MCF 10A (cell line): ENCODE data around the gene RALB. TPM values are rescaled to one million over a fixed set of nuclear protein-coding genes. Genes with fewer than 3 reads are reported as not detected.

Source experiments
- BruUV-seq: library from RNA; stranded (reverse); fragments of 400-500 nt; replicated peaks from 2 replicates; lab custom pipeline; 2021; lab: Mats Ljungman, UMichigan
- CTCF ChIA-PET: fragments of 300-600 bp; sonication (Branson Sonifier 250); formaldehyde crosslinking; extraction: SDS; loops from one replicate; lab custom pipeline; 2021; ENCODE audit warnings: antibody characterized with exemption, inconsistent platforms; lab: Yijun Ruan, JAX
- POLR2A ChIA-PET: fragments of 300-600, 350-650 bp; sonication (Branson Sonifier 250); formaldehyde crosslinking; extraction: SDS; loops from one replicate; lab custom pipeline; 2020; ENCODE audit warnings: antibody characterized with exemption, inconsistent platforms; lab: Yijun Ruan, JAX
- DNase-seq: peaks from one replicate; pipeline ENCODE4 v3.0.0-alpha.2; 2018; ENCODE audit not compliant: unreplicated experiment
- H3K27ac Mint-ChIP-seq: one replicate; pipeline ENCODE4 v1.8.0; 2022; ENCODE audit warnings: mild to moderate bottlenecking, low read depth, mixed read lengths; ENCODE audit not compliant: unreplicated experiment
- H3K27me3 Mint-ChIP-seq: one replicate; pipeline ENCODE4 v1.8.0; 2022; ENCODE audit warnings: mixed read lengths; ENCODE audit not compliant: insufficient read depth, unreplicated experiment
- H3K36me3 Mint-ChIP-seq: one replicate; pipeline ENCODE4 v1.8.0; 2022; ENCODE audit warnings: mild to moderate bottlenecking, moderate library complexity, mixed read lengths; ENCODE audit not compliant: insufficient read depth, unreplicated experiment
- H3K4me1 Mint-ChIP-seq: one replicate; pipeline ENCODE4 v1.8.0; 2022; ENCODE audit warnings: mixed read lengths; ENCODE audit not compliant: insufficient read depth, unreplicated experiment
- H3K4me3 Mint-ChIP-seq: one replicate; pipeline ENCODE4 v1.8.0; 2022; ENCODE audit warnings: mild to moderate bottlenecking, moderate library complexity, mixed read lengths; ENCODE audit not compliant: unreplicated experiment
- H3K9me3 Mint-ChIP-seq: one replicate; pipeline ENCODE4 v1.8.0; 2022; ENCODE audit warnings: mixed read lengths; ENCODE audit not compliant: unreplicated experiment
- intact Hi-C: fragments of 100-400 bp; cut with micrococcal nuclease; formaldehyde crosslinking; loops from 2 replicates; pipeline ENCODE4 v1.14.1; 2022
- total RNA-seq: library from RNA; stranded (reverse); gene quantifications from 2 replicates; pipeline ENCODE4 v1.2.3, GENCODE V29; 2022
- TF ChIP-seq, protein P1 (sequence below): fragments of 200-600 bp; IDR thresholded peaks from one replicate; pipeline ENCODE4 v1.8.0; 2022; ENCODE audit warnings: antibody characterized with exemption, mild to moderate bottlenecking; ENCODE audit not compliant: unreplicated experiment

Gene RALB
- total RNA-seq, 1 experiment from 2014 or later: 37.4 TPM

DNA sequence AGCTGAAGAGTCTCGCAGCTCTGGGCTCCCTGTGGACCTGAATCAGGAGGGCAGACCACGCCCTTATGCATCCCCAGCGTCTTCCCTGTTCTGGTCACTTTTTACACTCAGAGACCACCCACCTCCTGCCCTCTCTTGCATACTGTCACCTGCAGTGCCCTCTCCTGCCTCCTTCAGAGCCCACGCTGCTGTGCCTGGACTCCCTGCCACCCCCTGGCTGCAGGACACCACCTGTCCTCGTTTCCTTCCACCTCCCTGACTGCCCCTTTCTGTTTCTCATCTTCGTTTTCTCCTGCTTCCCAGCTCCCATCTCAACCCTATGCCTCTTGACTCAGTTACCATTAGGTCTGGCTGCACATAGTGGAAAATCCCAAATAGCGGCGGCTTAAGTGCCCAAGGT lies 84.1 kb downstream of the RALB start:
- peaks cover 11% of the 10 kb centered on the region for H3K4me1 Mint-ChIP-seq
- peaks cover 27% of the 10 kb centered on the region for H3K27me3 Mint-ChIP-seq
- no TSS peak for BruUV-seq
- no peak for DNase-seq
- intact Hi-C loops: no loop called here
- H3K36me3 Mint-ChIP-seq: no peaks in the 10 kb centered on the region
- no peaks in the 10 kb centered on the region for H3K9me3 Mint-ChIP-seq
- no peak overlapping the region for H3K4me3 Mint-ChIP-seq
- POLR2A ChIA-PET: no interaction called here
- TF ChIP-seq, protein P1, sequence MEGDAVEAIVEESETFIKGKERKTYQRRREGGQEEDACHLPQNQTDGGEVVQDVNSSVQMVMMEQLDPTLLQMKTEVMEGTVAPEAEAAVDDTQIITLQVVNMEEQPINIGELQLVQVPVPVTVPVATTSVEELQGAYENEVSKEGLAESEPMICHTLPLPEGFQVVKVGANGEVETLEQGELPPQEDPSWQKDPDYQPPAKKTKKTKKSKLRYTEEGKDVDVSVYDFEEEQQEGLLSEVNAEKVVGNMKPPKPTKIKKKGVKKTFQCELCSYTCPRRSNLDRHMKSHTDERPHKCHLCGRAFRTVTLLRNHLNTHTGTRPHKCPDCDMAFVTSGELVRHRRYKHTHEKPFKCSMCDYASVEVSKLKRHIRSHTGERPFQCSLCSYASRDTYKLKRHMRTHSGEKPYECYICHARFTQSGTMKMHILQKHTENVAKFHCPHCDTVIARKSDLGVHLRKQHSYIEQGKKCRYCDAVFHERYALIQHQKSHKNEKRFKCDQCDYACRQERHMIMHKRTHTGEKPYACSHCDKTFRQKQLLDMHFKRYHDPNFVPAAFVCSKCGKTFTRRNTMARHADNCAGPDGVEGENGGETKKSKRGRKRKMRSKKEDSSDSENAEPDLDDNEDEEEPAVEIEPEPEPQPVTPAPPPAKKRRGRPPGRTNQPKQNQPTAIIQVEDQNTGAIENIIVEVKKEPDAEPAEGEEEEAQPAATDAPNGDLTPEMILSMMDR: no peak
- CTCF ChIA-PET: interaction anchor here (0.6 to 1.4 kb wide), 8 partner anchors 10 to 958 kb away, joined by 3 to 7 read pairs (median 4); no protein-coding TSS in a partner anchor
- H3K27ac Mint-ChIP-seq: no peak overlapping the region

GRCh38 chr2:120338015-120338414 lies 85.4 kb downstream of the RALB start:
- no TSS peak for BruUV-seq
- no peaks in the 10 kb centered on the region for H3K36me3 Mint-ChIP-seq
- POLR2A ChIA-PET: interaction anchor here (0.6 to 1.0 kb wide), 3 partner anchors 15 to 50 kb away, joined by 3 to 5 read pairs (median 4); no protein-coding TSS in a partner anchor
- TF ChIP-seq, protein P1: no peak
- peak; percentile 37 for DNase-seq
- peak overlapping the region; percentile 14 for H3K27ac Mint-ChIP-seq
- H3K4me1 Mint-ChIP-seq: peaks cover 11% of the 10 kb centered on the region
- intact Hi-C loops: no loop called here
- CTCF ChIA-PET: interaction anchor here (0.8 kb wide), 1 partner anchor 17 kb away, joined by 3 read pairs; no protein-coding TSS in a partner anchor
- H3K27me3 Mint-ChIP-seq: peaks cover 26% of the 10 kb centered on the region
- H3K9me3 Mint-ChIP-seq: no peaks in the 10 kb centered on the region
- H3K4me3 Mint-ChIP-seq: no peak overlapping the region

DNA sequence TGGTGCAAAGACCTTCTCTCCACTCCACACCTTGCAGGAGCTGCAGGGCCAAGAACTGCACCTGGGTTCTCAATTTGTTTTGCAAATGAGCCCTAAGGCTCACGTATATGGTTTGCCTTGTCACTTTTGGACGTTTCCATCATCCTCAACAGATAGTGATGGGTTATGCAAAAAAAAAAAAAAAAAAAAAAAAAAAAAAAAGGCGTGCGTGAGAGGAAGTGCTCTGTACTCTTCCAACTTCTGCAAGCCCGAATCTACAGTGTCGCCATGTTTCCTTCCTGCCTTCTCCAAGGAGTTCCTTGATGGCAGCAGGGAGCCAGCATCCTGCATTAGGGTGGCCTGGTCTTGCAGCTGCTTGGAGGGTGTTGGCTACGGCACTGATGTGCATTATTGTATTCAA lies 89.3 kb downstream of the RALB start:
- Mint-ChIP-seq H3K4me1 (peaks cover 15% of the 10 kb centered on the region), H3K36me3 (no peaks in the 10 kb centered on the region), H3K27me3 (peaks cover 7% of the 10 kb centered on the region), H3K9me3 (no peaks in the 10 kb centered on the region), H3K27ac (no peak overlapping the region), H3K4me3 (no peak overlapping the region)
- ChIA-PET POLR2A (no interaction called here), CTCF (interaction anchor here (0.5 to 3.1 kb wide), 4 partner anchors 10 to 338 kb away, joined by 4 to 14 read pairs (median 6); no protein-coding TSS in a partner anchor)
- intact Hi-C loops: no loop called here
- TF ChIP-seq, protein P1: no peak
- DNase-seq: no peak
- no TSS peak for BruUV-seq

- intact Hi-C loops: no loop called here
- POLR2A ChIA-PET: interaction anchor here (0.9 kb wide), 1 partner anchor 162 kb away, joined by 3 read pairs; no protein-coding TSS in a partner anchor
- no peaks in the 10 kb centered on the region for H3K36me3 Mint-ChIP-seq
- H3K4me1 Mint-ChIP-seq: peaks cover 17% of the 10 kb centered on the region
- peaks cover 12% of the 10 kb centered on the region for H3K27me3 Mint-ChIP-seq
- no TSS peak for BruUV-seq
- H3K4me3 Mint-ChIP-seq: no peak overlapping the region
- no peak for DNase-seq
- no peak overlapping the region for H3K27ac Mint-ChIP-seq
- TF ChIP-seq, protein P1: no peak
- CTCF ChIA-PET: interaction anchor here (0.5 to 3.1 kb wide), 9 partner anchors 8 to 338 kb away, joined by 3 to 14 read pairs (median 4); no protein-coding TSS in a partner anchor
- H3K9me3 Mint-ChIP-seq: no peaks in the 10 kb centered on the region
These were observed 89.8 kb downstream of the RALB start for GRCh38 chr2:120342446-120342845.
